PFSK-1 (cell line): ENCODE data around the gene CDKN2AIP.

Experiments
- POLR2AphosphoS5 ChIP-seq: IDR thresholded peaks from 2 replicates; pipeline ENCODE4 v1.6.1; 2012; ENCODE audit warnings: low read depth, mild to moderate bottlenecking, control low read depth, low read length, moderate library complexity
- SIN3A ChIP-seq: IDR thresholded peaks from 2 replicates; pipeline ENCODE4 v1.6.1; 2012; ENCODE audit warnings: mild to moderate bottlenecking, low read length, moderate library complexity, borderline replicate concordance; ENCODE audit not compliant: insufficient read depth
- TAF1 ChIP-seq: IDR thresholded peaks from 2 replicates; pipeline ENCODE4 v1.6.1; 2012; ENCODE audit warnings: low read length, control low read depth, borderline replicate concordance; ENCODE audit not compliant: insufficient read depth
- TF ChIP-seq, protein P1 (sequence below), 2 experiments: IDR thresholded peaks; 2 replicates each; pipeline versions ENCODE4 v1.6.1 to v1.8.0; 2011 to 2012; ENCODE audit warnings: low read depth in 2 of 2, low read length in 2 of 2, control low read depth in 1 of 2, inconsistent platforms in 1 of 2, mild to moderate bottlenecking in 1 of 2, moderate library complexity in 1 of 2; ENCODE audit not compliant: insufficient read depth in 1 of 2

DNA sequence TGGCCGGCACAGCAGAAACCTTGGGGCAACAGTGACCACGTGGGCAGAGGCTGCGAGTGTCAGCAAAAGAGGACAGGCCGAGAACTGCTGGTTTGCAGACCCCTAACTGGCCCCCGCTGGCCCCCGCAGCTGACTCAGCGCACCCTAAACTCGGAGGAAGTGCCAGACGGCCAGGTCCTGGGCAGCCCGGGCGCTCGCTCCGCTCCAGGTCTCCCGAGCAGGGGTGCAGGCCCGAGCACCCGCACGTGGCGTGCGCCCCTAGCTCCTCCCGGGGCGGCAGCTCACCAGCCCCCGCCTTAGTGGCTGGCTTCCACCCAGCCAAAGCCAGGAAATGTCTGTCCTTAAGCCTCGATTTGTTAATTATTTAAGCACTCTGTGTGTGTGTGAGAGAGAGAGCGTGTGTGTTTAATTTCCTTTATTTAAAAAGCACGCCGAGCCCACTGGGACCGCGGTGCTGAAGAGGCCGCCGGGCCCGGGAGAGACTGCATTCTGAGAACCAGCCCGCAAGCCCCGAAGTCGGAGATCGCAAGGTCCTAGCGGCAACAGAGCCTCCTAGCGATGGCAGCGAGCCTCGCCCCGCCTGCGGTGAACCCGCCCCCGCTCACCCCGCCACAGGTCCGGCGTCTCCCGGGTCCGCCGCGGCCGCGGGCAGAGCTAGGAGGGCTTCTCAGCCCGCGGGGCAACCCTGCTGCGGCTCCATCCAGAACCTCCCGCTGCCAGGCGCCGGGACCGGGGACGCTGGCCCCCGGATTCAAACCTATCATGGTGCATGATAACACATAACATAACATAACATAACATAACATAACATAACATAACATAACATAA lies 45.9 kb upstream of the CDKN2AIP start:
- TF ChIP-seq POLR2AphosphoS5 (no peak), SIN3A (no peak), TAF1 (no peak)
- TF ChIP-seq, protein P1, sequence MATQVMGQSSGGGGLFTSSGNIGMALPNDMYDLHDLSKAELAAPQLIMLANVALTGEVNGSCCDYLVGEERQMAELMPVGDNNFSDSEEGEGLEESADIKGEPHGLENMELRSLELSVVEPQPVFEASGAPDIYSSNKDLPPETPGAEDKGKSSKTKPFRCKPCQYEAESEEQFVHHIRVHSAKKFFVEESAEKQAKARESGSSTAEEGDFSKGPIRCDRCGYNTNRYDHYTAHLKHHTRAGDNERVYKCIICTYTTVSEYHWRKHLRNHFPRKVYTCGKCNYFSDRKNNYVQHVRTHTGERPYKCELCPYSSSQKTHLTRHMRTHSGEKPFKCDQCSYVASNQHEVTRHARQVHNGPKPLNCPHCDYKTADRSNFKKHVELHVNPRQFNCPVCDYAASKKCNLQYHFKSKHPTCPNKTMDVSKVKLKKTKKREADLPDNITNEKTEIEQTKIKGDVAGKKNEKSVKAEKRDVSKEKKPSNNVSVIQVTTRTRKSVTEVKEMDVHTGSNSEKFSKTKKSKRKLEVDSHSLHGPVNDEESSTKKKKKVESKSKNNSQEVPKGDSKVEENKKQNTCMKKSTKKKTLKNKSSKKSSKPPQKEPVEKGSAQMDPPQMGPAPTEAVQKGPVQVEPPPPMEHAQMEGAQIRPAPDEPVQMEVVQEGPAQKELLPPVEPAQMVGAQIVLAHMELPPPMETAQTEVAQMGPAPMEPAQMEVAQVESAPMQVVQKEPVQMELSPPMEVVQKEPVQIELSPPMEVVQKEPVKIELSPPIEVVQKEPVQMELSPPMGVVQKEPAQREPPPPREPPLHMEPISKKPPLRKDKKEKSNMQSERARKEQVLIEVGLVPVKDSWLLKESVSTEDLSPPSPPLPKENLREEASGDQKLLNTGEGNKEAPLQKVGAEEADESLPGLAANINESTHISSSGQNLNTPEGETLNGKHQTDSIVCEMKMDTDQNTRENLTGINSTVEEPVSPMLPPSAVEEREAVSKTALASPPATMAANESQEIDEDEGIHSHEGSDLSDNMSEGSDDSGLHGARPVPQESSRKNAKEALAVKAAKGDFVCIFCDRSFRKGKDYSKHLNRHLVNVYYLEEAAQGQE (IDR thresholded peaks at IDR 0.05; ENCODE audit: insufficient read depth in 1 of 2, low read depth in 2 of 2, low read length in 2 of 2), result no peak
